ENCODE data around the gene SSTR5. TPM values are rescaled to one million over a fixed set of nuclear protein-coding genes. Genes with fewer than 3 reads are reported as not detected.
A peak's percentile ranks its signal among the peaks of the same experiment; 100 is the strongest.

The SSTR5 gene
- total RNA-seq, 4 donors from 2014 or later, result not detected

GRCh38 chr16:1076801-1077576 is 4.4 kb downstream of the SSTR5 start:
- no peak overlapping the region for H3K4me3 ChIP-seq
- no peak for ATAC-seq
- H3K36me3 ChIP-seq, result no peaks in the 10 kb centered on the region
- peaks cover 98% of the 10 kb centered on the region for H3K27me3 ChIP-seq
- no peak overlapping the region for H3K27ac ChIP-seq
- TF ChIP-seq, protein P1, sequence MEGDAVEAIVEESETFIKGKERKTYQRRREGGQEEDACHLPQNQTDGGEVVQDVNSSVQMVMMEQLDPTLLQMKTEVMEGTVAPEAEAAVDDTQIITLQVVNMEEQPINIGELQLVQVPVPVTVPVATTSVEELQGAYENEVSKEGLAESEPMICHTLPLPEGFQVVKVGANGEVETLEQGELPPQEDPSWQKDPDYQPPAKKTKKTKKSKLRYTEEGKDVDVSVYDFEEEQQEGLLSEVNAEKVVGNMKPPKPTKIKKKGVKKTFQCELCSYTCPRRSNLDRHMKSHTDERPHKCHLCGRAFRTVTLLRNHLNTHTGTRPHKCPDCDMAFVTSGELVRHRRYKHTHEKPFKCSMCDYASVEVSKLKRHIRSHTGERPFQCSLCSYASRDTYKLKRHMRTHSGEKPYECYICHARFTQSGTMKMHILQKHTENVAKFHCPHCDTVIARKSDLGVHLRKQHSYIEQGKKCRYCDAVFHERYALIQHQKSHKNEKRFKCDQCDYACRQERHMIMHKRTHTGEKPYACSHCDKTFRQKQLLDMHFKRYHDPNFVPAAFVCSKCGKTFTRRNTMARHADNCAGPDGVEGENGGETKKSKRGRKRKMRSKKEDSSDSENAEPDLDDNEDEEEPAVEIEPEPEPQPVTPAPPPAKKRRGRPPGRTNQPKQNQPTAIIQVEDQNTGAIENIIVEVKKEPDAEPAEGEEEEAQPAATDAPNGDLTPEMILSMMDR (IDR thresholded peaks at IDR 0.05), result no peak
- TF ChIP-seq POLR2AphosphoS5 (IDR thresholded peaks at IDR 0.05), result no peak
- no peak for TF ChIP-seq EP300 (IDR thresholded peaks at IDR 0.05)
- no peak for TF ChIP-seq POLR2A (IDR thresholded peaks at IDR 0.05)
- H3K9me3 ChIP-seq, result no peaks in the 10 kb centered on the region
- peaks cover 0 to 10% (median 0%) of the 10 kb centered on the region in 3 donors for H3K4me1 ChIP-seq
- WGBS, 2 donors (ENCODE audit: low coverage in 1 of 2), result 23 to 46% methylated on average over 8 of the region's 16 CpGs

DNA sequence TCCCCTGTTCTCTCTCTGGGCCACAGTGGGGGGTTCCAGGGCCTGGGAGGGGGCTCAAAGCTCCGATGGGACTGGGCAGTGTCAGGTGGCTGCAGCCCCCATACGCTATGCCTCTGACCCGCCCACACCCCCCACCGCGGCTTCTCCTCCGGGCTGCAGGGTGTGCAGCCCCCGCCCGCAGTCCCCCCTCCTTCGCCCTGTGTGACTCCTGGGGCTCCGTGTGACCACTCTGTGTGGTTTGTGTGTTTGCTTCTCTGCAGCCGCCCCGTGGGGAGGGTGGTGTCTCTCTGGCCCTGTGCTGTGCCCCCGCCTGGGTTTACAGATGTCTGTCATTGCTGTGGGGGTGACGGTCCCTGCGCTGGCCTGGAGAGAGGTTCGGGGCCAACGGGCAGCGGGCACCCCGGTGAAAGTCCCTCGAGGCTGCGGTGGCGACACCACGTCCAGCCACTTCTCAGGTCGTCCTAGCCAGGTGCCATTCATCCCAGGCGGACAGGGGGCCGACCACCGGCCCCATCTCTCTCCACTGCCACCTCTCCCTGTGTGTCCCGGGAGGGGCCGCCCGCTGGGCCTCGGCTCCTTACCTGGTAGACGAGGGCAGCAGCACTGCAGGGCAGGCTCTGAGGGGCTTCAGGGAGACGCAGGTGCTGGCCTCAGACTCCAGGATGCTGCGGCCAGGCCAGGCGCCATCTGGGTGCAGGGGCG is 5.5 kb downstream of the SSTR5 start:
- no peak for TF ChIP-seq POLR2A (IDR thresholded peaks at IDR 0.05)
- TF ChIP-seq POLR2AphosphoS5 (IDR thresholded peaks at IDR 0.05), result no peak
- no peak for TF ChIP-seq EP300 (IDR thresholded peaks at IDR 0.05)
- TF ChIP-seq, protein P1 (IDR thresholded peaks at IDR 0.05), result no peak
- peaks cover 98% of the 10 kb centered on the region for H3K27me3 ChIP-seq
- no peak for ATAC-seq
- 64 to 70% methylated on average over 2 to 4 of the region's 36 CpGs for WGBS, 2 donors (ENCODE audit: low coverage in 1 of 2)
- no peaks in the 10 kb centered on the region for H3K36me3 ChIP-seq
- no peak overlapping the region for H3K27ac ChIP-seq
- H3K4me1 ChIP-seq, result peaks cover 0 to 10% (median 0%) of the 10 kb centered on the region in 3 donors
- H3K4me3 ChIP-seq, result no peak overlapping the region
- H3K9me3 ChIP-seq, result no peaks in the 10 kb centered on the region

DNA sequence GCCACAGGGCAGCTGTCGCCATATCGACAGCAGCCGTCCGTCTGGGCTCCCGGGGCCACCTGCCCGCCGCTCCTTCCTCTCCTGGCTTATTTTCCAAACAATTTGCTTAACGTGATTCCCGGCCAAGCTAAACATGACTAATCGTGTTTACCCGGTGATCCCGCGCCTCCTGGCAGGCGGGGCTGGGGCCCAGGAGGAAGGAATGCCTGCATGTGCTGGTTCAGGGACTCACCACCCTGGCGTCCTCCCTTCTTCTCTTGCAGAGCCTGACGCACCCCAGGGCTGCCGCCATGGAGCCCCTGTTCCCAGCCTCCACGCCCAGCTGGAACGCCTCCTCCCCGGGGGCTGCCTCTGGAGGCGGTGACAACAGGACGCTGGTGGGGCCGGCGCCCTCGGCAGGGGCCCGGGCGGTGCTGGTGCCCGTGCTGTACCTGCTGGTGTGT is 6.1 kb downstream of the SSTR5 start:
- H3K4me3 ChIP-seq, result no peak overlapping the region
- peaks cover 0 to 4% (median 0%) of the 10 kb centered on the region in 3 donors for H3K9me3 ChIP-seq
- 33% methylated on average over 6 of the region's 28 CpGs; no CpG with 5 or more reads in 1 of the 2 donors for WGBS, 2 donors (ENCODE audit: low coverage in 1 of 2)
- peak; percentile 27 for ATAC-seq
- no peak overlapping the region for H3K27ac ChIP-seq
- peaks cover 0 to 10% (median 0%) of the 10 kb centered on the region in 3 donors for H3K4me1 ChIP-seq
- no peaks in the 10 kb centered on the region for H3K36me3 ChIP-seq
- peaks cover 98% of the 10 kb centered on the region for H3K27me3 ChIP-seq
- TF ChIP-seq POLR2AphosphoS5 (IDR thresholded peaks at IDR 0.05) (no peak), EP300 (IDR thresholded peaks at IDR 0.05) (no peak), POLR2A (IDR thresholded peaks at IDR 0.05) (no peak)
- TF ChIP-seq, protein P1 (IDR thresholded peaks at IDR 0.05), result no peak

DNA sequence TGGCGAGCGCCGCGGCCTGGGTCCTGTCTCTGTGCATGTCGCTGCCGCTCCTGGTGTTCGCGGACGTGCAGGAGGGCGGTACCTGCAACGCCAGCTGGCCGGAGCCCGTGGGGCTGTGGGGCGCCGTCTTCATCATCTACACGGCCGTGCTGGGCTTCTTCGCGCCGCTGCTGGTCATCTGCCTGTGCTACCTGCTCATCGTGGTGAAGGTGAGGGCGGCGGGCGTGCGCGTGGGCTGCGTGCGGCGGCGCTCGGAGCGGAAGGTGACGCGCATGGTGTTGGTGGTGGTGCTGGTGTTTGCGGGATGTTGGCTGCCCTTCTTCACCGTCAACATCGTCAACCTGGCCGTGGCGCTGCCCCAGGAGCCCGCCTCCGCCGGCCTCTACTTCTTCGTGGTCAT is 6.8 kb downstream of the SSTR5 start:
- H3K9me3 ChIP-seq, result peaks cover 0 to 12% (median 0%) of the 10 kb centered on the region in 3 donors
- no peak overlapping the region for H3K27ac ChIP-seq
- 93% methylated on average over 16 of the region's 43 CpGs; no CpG with 5 or more reads in 1 of the 2 donors for WGBS, 2 donors (ENCODE audit: low coverage in 1 of 2)
- H3K27me3 ChIP-seq, result peaks cover 98% of the 10 kb centered on the region
- peaks cover 0 to 10% (median 0%) of the 10 kb centered on the region in 3 donors for H3K4me1 ChIP-seq
- H3K4me3 ChIP-seq, result no peak overlapping the region
- ATAC-seq, result no peak
- TF ChIP-seq POLR2AphosphoS5 (IDR thresholded peaks at IDR 0.05) (no peak), POLR2A (IDR thresholded peaks at IDR 0.05) (no peak), EP300 (IDR thresholded peaks at IDR 0.05) (no peak)
- TF ChIP-seq, protein P1 (IDR thresholded peaks at IDR 0.05), result no peak
- H3K36me3 ChIP-seq, result no peaks in the 10 kb centered on the region

Measured in gastroesophageal sphincter (tissue), 4 donors.